Measurements from ENCODE around the gene PSG4. TPM values are rescaled to one million over a fixed set of nuclear protein-coding genes. Genes with fewer than 3 reads are reported as not detected.

PSG4 gene
- total RNA-seq, 1 experiment from 2014 or later, result 0.10 TPM

Other genes with a start within 250 kb of the PSG4 start
- gene PSG11, start 179.2 kb downstream of the PSG4 start, total RNA-seq (2021; ENCODE audit: unreplicated experiment), result not detected
- not detected for gene PSG2, start 122.9 kb downstream of the PSG4 start, total RNA-seq (2021; ENCODE audit: unreplicated experiment)
- gene PSG5, start 19.1 kb downstream of the PSG4 start, total RNA-seq (2021; ENCODE audit: unreplicated experiment), result not detected
- 0.23 TPM for gene PSG9, start 63.9 kb upstream of the PSG4 start, total RNA-seq (2021; ENCODE audit: unreplicated experiment)
- gene CD177, start 148.0 kb upstream of the PSG4 start, total RNA-seq (2021; ENCODE audit: unreplicated experiment), result 0.28 TPM
- not detected for gene TEX101, start 209.3 kb upstream of the PSG4 start, total RNA-seq (2021; ENCODE audit: unreplicated experiment)

All from Panc1 (cell line).